ENCODE results near the gene APOB.

APOB gene

GRCh38 chr2:20972792-20973565 lies 70.9 kb downstream of the APOB start:
- no peak for DNase-seq

GRCh38 chr2:20972110-20972509 lies 71.8 kb downstream of the APOB start:
- DNase-seq = no peak

- DNase-seq = no peak
Measured at GRCh38 chr2:20970068-20970467, 73.8 kb downstream of the APOB start.

GRCh38 chr2:20966061-20966595 lies 77.7 kb downstream of the APOB start:
- no peak for DNase-seq

GRCh38 chr2:20965221-20965620 lies 78.7 kb downstream of the APOB start:
- DNase-seq = no peak

DNA sequence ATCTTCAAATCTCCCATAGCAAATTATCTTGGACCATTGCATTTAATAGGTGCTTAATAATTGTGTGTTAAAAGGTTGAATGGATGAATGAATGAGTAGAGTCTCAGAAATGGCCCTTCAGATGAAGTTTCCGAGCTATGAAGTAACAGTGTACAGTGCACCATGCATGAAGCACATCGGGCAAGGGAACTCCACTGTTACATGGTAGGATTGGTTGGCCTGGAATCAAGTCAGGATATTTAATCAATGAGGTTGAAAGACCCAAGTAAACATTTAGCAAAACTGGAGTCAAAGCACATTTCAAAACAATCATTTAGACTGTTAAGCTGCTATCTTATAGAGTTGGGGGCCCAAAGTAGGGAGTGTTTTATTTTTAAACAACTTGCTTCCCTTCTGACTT lies 80.0 kb downstream of the APOB start:
- DNase-seq = no peak

- DNase-seq = peak; percentile 75
Measured at GRCh38 chr2:20962939-20963557, 80.8 kb downstream of the APOB start.

DNA sequence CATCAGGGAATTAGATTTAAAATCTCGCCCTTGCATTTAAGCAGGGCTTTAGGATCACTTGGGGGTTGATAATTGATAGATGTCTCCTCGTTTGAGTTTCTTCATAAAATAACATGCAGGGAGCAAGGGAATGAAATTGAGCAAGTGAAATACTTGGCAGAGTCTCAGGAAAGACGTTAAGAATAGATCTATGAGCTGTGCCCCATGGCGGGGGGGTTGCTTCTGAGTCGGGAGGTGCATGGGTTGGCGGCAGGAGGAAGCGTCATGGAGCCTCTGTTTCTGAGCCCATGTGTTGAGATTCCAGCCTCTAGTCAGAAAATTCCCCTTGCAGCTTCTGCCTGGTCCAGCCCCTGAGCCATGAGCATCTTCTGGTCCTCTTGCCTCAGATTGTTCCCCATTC lies 82.0 kb downstream of the APOB start:
- DNase-seq = no peak

GRCh38 chr2:20960003-20960402 lies 83.9 kb downstream of the APOB start:
- DNase-seq = no peak

- no peak for DNase-seq
Measured at GRCh38 chr2:20959252-20959651, 84.6 kb downstream of the APOB start.

- DNase-seq = no peak
Measured at GRCh38 chr2:20957788-20958525, 85.9 kb downstream of the APOB start.

DNA sequence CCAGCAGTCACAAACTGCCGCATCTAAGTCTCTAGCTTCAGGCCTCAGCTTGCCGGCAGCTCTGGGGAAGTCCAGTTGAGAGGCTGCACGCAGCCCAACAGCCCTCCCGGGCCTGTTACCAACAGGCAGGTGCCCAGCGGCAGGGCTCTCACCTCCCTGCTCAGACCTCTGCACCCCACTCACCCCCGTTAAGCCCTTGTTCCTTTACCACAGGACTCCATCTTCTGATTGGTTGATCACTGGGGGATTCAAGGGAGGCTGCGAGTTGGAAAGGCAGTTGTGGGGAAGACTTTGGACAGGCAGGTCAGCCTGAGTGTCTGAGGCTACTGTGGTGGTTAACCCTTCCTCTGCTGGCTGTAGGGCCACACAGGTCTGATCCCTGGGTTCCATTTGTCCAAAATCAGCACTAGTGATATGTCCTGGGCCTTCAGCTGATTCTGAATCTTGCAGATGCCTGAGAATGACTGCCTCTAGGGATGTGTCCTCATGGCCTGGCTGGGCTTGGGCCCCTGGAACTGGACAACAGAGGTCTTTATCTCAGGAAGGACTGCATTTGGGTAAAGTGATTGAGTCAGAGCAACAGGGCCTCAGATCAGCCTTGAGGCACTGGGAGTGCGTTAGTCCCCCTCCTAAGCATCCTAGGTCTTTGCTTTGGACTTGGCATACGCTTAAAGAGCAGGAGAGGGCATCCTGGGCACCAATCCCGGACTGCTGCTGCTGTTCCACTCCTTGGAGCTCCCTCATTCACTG lies 88.4 kb downstream of the APOB start:
- no peak for DNase-seq

GRCh38 chr2:20953146-20953824 lies 90.6 kb downstream of the APOB start:
- no peak for DNase-seq
